H9 (cell line): ENCODE data around the gene OSCAR. TPM values are rescaled to one million over a fixed set of nuclear protein-coding genes. Genes with fewer than 3 reads are reported as not detected.

Experiments
- DNase-seq: peaks from one replicate; pipeline ENCODE4 v3.0.0-alpha.2; 2017
- H2AFZ ChIP-seq: one replicate; pipeline ENCODE4 v1.6.1; 2013; ENCODE audit warnings: mild to moderate bottlenecking, low read length, control low read depth, moderate library complexity
- H2AK5ac ChIP-seq: 2 replicates; pipeline ENCODE4 v1.6.1; 2013; ENCODE audit warnings: low read length, control low read depth, mixed read lengths; ENCODE audit not compliant: insufficient read length
- H2BK120ac ChIP-seq: one replicate; pipeline ENCODE4 v1.6.1; 2013; ENCODE audit warnings: low read depth, mild to moderate bottlenecking, low read length, control low read depth, inconsistent platforms; ENCODE audit not compliant: poor library complexity, severe bottlenecking
- H2BK12ac ChIP-seq: 2 replicates; pipeline ENCODE4 v1.6.1; 2013; ENCODE audit warnings: low read length, control low read depth, mixed read lengths, low read depth; ENCODE audit not compliant: insufficient read length
- H2BK15ac ChIP-seq: 2 replicates; pipeline ENCODE4 v1.6.1; 2013; ENCODE audit warnings: low read depth, low read length, control low read depth
- H2BK20ac ChIP-seq: one replicate; pipeline ENCODE4 v1.6.1; 2013; ENCODE audit warnings: low read depth, mild to moderate bottlenecking, low read length, control low read depth, inconsistent platforms; ENCODE audit not compliant: poor library complexity, severe bottlenecking
- H2BK5ac ChIP-seq: 2 replicates; pipeline ENCODE4 v1.6.1; 2013; ENCODE audit warnings: low read length, control low read depth, mixed read lengths; ENCODE audit not compliant: insufficient read length
- H3K14ac ChIP-seq: 2 replicates; pipeline ENCODE4 v1.6.1; 2013; ENCODE audit warnings: low read length, control low read depth; ENCODE audit not compliant: insufficient read depth
- H3K18ac ChIP-seq: 2 replicates; pipeline ENCODE4 v1.6.1; 2013; ENCODE audit warnings: low read depth, mild to moderate bottlenecking, mixed read lengths, low read length, control low read depth; ENCODE audit not compliant: insufficient read length
- H3K23ac ChIP-seq: 2 replicates; pipeline ENCODE4 v1.6.1; 2013; ENCODE audit warnings: low read length, control low read depth, mixed read lengths, low read depth; ENCODE audit not compliant: insufficient read length
- H3K23me2 ChIP-seq: 2 replicates; pipeline ENCODE4 v1.6.1; 2013; ENCODE audit warnings: low read depth, mild to moderate bottlenecking, mixed read lengths, low read length, control low read depth; ENCODE audit not compliant: insufficient read length, poor library complexity, severe bottlenecking
- H3K27ac ChIP-seq: 2 replicates; pipeline ENCODE4 v1.5.1; 2013; ENCODE audit warnings: low read length, control low read depth, mixed read lengths, low read depth; ENCODE audit not compliant: insufficient read length
- H3K27me3 ChIP-seq: 2 replicates; pipeline ENCODE4 v1.6.1; 2013; ENCODE audit warnings: low read length, control low read depth, inconsistent platforms; ENCODE audit not compliant: insufficient read depth
- H3K4ac ChIP-seq: 2 replicates; pipeline ENCODE4 v1.6.1; 2013; ENCODE audit warnings: low read depth, mild to moderate bottlenecking, control low read depth, inconsistent platforms, low read length, moderate library complexity
- H3K4me1 ChIP-seq: 2 replicates; pipeline ENCODE4 v1.6.1; 2013; ENCODE audit warnings: low read length, control low read depth, inconsistent platforms; ENCODE audit not compliant: insufficient read depth
- H3K4me2 ChIP-seq: 2 replicates; pipeline ENCODE4 v1.6.1; 2013; ENCODE audit warnings: low read length, control low read depth, mixed read lengths; ENCODE audit not compliant: insufficient read length, insufficient read depth
- H3K56ac ChIP-seq: 2 replicates; pipeline ENCODE4 v1.6.1; 2013; ENCODE audit warnings: low read depth, mild to moderate bottlenecking, mixed read lengths, low read length, control low read depth; ENCODE audit not compliant: insufficient read length
- H3K79me1 ChIP-seq: 2 replicates; pipeline ENCODE4 v1.6.1; 2013; ENCODE audit warnings: low read depth, mild to moderate bottlenecking, moderate library complexity, low read length, control low read depth, inconsistent platforms; ENCODE audit not compliant: insufficient read depth, poor library complexity, severe bottlenecking
- H3K79me2 ChIP-seq: 2 replicates; pipeline ENCODE4 v1.6.1; 2013; ENCODE audit warnings: low read length, control low read depth, inconsistent platforms; ENCODE audit not compliant: insufficient read depth
- H3K9ac ChIP-seq: 2 replicates; pipeline ENCODE4 v1.6.1; 2013; ENCODE audit warnings: low read length, control low read depth, mixed read lengths; ENCODE audit not compliant: insufficient read length; ENCODE audit errors: extremely low read depth
- H3K9me3 ChIP-seq: one replicate; pipeline ENCODE4 v1.6.1; 2013; ENCODE audit warnings: low read depth, low read length, inconsistent platforms; ENCODE audit not compliant: control insufficient read depth
- H3T11ph ChIP-seq: one replicate; pipeline ENCODE4 v1.6.1; 2013; ENCODE audit warnings: mild to moderate bottlenecking, low read length, control low read depth, inconsistent platforms
- H4K20me1 ChIP-seq: one replicate; pipeline ENCODE4 v1.6.1; 2013; ENCODE audit not compliant: control insufficient read depth, insufficient read length, insufficient read depth
- H4K5ac ChIP-seq: 2 replicates; pipeline ENCODE4 v1.6.1; 2013; ENCODE audit warnings: low read depth, mild to moderate bottlenecking, mixed read lengths, low read length, control low read depth; ENCODE audit not compliant: insufficient read length
- H4K8ac ChIP-seq: replicated peaks from 2 replicates; pipeline ENCODE4 v1.6.1; 2013; ENCODE audit warnings: low read length, control low read depth, mixed read lengths, low read depth; ENCODE audit not compliant: insufficient read length
- H4K91ac ChIP-seq: 2 replicates; pipeline ENCODE4 v1.6.1; 2013; ENCODE audit warnings: low read depth, mild to moderate bottlenecking, moderate library complexity, mixed read lengths, low read length, control low read depth; ENCODE audit not compliant: insufficient read length
- H3K27ac Mint-ChIP-seq, 3 experiments: 2 replicates in 2 of 3; 3 replicates in 1 of 3; pipeline ENCODE4 v1.8.0; 2020 to 2021; ENCODE audit warnings: mixed read lengths in 3 of 3, mild to moderate bottlenecking in 1 of 3, moderate library complexity in 1 of 3
- H3K27me3 Mint-ChIP-seq: 2 replicates; pipeline ENCODE4 v1.8.0; 2021; ENCODE audit warnings: low read depth, mild to moderate bottlenecking, moderate library complexity, mixed read lengths
- H3K36me3 Mint-ChIP-seq, 3 experiments: 2 replicates in 2 of 3; 3 replicates in 1 of 3; pipeline ENCODE4 v1.8.0; 2020 to 2021; ENCODE audit warnings: low read depth in 3 of 3, mixed read lengths in 3 of 3; ENCODE audit not compliant: insufficient read depth in 1 of 3
- H3K4me1 Mint-ChIP-seq, 2 experiments: 2 replicates each; pipeline ENCODE4 v1.8.0; 2020; ENCODE audit warnings: mixed read lengths in 2 of 2
- H3K4me3 Mint-ChIP-seq, 2 experiments: 2 replicates in 1 of 2; 3 replicates in 1 of 2; pipeline ENCODE4 v1.8.0; 2020 to 2021; ENCODE audit warnings: mild to moderate bottlenecking in 2 of 2, mixed read lengths in 2 of 2, moderate library complexity in 1 of 2
- H3K9me3 Mint-ChIP-seq, 2 experiments: 2 replicates in 1 of 2; 3 replicates in 1 of 2; pipeline ENCODE4 v1.8.0; 2020; ENCODE audit warnings: mild to moderate bottlenecking in 2 of 2, mixed read lengths in 2 of 2, moderate library complexity in 1 of 2
- WGBS: extraction: QIAGEN DNeasy Blood & Tissue Kit; methylation state at CpG from one replicate; pipeline ENCODE4 v1.1.7; 2013; ENCODE audit warnings: missing lambda C conversion rate, low lambda C conversion rate, mixed read lengths; ENCODE audit not compliant: insufficient read length; ENCODE audit errors: extremely low coverage; 5-methylcytosine and 5-hydroxymethylcytosine counted together
- total RNA-seq: library from RNA; stranded (reverse); gene quantifications from 2 replicates; pipeline ENCODE4 v1.2.1, GENCODE V29; 2021
- TF ChIP-seq, protein P1 (sequence below): fragments of 200-600 bp; sonication (generic); conservative IDR thresholded peaks from 3 replicates; pipeline ENCODE4 v1.8.0; 2021; ENCODE audit warnings: antibody characterized with exemption, mild to moderate bottlenecking

Gene OSCAR
- total RNA-seq, 1 experiment from 2014 or later = 0.24 TPM

DNA sequence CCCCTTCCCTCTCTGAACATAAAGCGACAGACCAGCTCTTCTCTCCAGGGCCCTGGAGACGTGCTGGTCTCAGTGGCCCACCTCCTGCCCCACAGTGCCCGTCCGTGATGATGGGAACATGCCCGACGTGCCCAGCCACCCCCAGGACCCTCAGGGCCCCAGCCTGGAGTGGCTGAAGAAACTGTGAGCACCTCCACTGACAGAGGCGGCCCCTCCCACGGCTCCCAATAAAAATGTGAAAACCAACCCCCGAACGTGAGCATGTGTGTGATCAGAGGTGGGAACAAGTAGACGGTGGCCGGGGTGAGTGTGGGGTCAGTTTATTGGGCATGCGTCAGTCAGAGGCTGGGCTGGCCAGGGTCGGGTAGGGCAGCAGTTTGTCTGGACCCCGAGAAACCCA is 6.1 kb upstream of the OSCAR start:
- Histone ChIP-seq H3T11ph (no peak overlapping the region), H4K5ac (no peak overlapping the region), H3K56ac (no peak overlapping the region), H3K18ac (no peak overlapping the region), H2BK12ac (no peak overlapping the region), H3K4me2 (no peak overlapping the region), H2BK120ac (no peak overlapping the region), H3K4ac (no peak overlapping the region), H2AK5ac (no peak overlapping the region), H3K27ac (no peak overlapping the region), H2BK20ac (no peak overlapping the region), H3K4me1 (no peaks in the 10 kb centered on the region), H2AFZ (no peak overlapping the region), H3K9ac (no peak overlapping the region), H3K79me1 (peaks cover 4% of the 10 kb centered on the region), H2BK5ac (no peak overlapping the region), H3K23me2 (peaks cover 5% of the 10 kb centered on the region), H3K23ac (no peak overlapping the region), H3K79me2 (peaks cover 1% of the 10 kb centered on the region; the same call in 1 of the 2 replicates), H2BK15ac (no peak overlapping the region), H4K8ac (no peak overlapping the region), H4K20me1 (no peaks in the 10 kb centered on the region), H3K9me3 (no peaks in the 10 kb centered on the region), H3K27me3 (no peaks in the 10 kb centered on the region), H3K14ac (no peak overlapping the region), H4K91ac (no peak overlapping the region)
- peaks cover 2 to 6% of the 10 kb centered on the region in 2 experiments; a peak in 1 of 4 replicates for H3K4me1 Mint-ChIP-seq
- no peaks in the 10 kb centered on the region; the same call in 1 of the 2 replicates for H3K27me3 Mint-ChIP-seq
- no CpG with 5 or more reads among the region's 15 CpGs for WGBS
- TF ChIP-seq, protein P1, sequence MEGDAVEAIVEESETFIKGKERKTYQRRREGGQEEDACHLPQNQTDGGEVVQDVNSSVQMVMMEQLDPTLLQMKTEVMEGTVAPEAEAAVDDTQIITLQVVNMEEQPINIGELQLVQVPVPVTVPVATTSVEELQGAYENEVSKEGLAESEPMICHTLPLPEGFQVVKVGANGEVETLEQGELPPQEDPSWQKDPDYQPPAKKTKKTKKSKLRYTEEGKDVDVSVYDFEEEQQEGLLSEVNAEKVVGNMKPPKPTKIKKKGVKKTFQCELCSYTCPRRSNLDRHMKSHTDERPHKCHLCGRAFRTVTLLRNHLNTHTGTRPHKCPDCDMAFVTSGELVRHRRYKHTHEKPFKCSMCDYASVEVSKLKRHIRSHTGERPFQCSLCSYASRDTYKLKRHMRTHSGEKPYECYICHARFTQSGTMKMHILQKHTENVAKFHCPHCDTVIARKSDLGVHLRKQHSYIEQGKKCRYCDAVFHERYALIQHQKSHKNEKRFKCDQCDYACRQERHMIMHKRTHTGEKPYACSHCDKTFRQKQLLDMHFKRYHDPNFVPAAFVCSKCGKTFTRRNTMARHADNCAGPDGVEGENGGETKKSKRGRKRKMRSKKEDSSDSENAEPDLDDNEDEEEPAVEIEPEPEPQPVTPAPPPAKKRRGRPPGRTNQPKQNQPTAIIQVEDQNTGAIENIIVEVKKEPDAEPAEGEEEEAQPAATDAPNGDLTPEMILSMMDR = no peak
- no peak overlapping the region for H3K27ac Mint-ChIP-seq
- no peak overlapping the region for H3K4me3 Mint-ChIP-seq
- peaks cover 45 to 63% (median 58%) of the 10 kb centered on the region in 3 experiments for H3K36me3 Mint-ChIP-seq
- no peak for DNase-seq
- H3K9me3 Mint-ChIP-seq = peaks cover 0 to 2% of the 10 kb centered on the region in 2 experiments; a peak in 3 of 5 replicates
